ENCODE data around the gene DIDO1.

DIDO1 gene

DNA sequence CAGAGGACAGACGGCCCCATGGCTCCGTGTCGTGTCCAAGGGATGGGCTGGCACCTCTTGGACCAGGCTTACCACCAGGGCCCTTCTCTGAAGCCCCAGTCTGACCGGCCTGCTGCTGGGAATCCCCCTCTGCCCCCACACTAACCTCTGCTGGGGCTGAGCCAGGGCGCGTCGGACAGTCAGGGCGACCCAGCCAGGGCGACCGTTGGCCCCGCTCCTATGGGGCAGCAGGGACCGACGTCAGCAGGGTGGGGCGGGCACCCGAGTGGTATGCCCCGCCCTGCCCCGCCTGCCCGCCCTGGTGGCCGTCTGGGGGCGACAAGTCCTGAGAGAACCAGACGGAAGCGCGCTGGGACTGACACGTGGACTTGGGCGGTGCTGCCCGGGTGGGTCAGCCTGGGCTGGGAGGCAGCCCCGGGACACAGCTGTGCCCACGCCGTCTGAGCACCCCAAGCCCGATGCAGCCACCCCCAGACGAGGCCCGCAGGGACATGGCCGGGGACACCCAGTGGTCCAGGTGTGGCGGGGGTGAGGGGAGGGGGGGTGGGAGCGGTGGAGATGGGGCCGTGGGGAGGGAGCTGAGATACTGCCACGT, 26.2 kb upstream of the DIDO1 start, which contains the start of gene SLC17A9:
Gene SLC17A9 (plus strand): TSS at position 337 of the 595 bp plus-strand sequence. CDS start 122 bp downstream, at position 459.
- in situ Hi-C loops (cut with HindIII; ENCODE audit: low sequenced_read_pairs) = no loop called here
- TF ChIP-seq, protein P1, sequence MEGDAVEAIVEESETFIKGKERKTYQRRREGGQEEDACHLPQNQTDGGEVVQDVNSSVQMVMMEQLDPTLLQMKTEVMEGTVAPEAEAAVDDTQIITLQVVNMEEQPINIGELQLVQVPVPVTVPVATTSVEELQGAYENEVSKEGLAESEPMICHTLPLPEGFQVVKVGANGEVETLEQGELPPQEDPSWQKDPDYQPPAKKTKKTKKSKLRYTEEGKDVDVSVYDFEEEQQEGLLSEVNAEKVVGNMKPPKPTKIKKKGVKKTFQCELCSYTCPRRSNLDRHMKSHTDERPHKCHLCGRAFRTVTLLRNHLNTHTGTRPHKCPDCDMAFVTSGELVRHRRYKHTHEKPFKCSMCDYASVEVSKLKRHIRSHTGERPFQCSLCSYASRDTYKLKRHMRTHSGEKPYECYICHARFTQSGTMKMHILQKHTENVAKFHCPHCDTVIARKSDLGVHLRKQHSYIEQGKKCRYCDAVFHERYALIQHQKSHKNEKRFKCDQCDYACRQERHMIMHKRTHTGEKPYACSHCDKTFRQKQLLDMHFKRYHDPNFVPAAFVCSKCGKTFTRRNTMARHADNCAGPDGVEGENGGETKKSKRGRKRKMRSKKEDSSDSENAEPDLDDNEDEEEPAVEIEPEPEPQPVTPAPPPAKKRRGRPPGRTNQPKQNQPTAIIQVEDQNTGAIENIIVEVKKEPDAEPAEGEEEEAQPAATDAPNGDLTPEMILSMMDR (IDR thresholded peaks at IDR 0.05; ENCODE audit: low read depth, low read length) = no peak
- peak within 1 kb of the TSS; percentile 15 for H3K4me3 ChIP-seq (ENCODE audit: low read depth, low read length)
- no peak for DNase-seq (ENCODE audit: low read depth, low spot score)

DNA sequence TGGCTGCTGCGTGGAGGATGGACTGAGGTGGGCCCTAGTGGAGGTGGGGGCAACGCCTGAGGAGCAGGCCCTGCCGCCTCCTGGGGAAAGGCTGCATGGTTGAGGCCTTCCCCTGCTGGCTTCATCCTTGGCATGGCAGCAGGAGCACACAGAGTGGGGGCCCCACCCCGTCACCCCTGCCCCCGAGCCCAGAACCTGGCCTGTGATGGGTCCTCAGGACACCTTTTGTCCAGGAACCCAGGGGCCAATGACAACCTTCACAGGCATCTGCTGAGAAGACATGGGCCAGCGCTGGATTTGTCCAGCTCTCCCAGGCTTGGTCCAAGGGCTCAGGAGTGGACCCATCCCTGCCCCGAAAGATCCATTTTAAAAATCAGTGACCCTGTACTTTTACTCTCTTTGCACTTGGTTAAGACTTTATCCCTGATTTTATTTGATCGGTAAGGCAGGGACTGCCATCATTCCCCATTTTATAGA, 25.6 kb upstream of the DIDO1 start:
- DNase-seq (ENCODE audit: low read depth, low spot score) = no peak
- in situ Hi-C loops (cut with HindIII; ENCODE audit: low sequenced_read_pairs) = no loop called here
- H3K4me3 ChIP-seq (ENCODE audit: low read depth, low read length) = no peak overlapping the region
- TF ChIP-seq, protein P1 (IDR thresholded peaks at IDR 0.05; ENCODE audit: low read depth, low read length) = no peak

DNA sequence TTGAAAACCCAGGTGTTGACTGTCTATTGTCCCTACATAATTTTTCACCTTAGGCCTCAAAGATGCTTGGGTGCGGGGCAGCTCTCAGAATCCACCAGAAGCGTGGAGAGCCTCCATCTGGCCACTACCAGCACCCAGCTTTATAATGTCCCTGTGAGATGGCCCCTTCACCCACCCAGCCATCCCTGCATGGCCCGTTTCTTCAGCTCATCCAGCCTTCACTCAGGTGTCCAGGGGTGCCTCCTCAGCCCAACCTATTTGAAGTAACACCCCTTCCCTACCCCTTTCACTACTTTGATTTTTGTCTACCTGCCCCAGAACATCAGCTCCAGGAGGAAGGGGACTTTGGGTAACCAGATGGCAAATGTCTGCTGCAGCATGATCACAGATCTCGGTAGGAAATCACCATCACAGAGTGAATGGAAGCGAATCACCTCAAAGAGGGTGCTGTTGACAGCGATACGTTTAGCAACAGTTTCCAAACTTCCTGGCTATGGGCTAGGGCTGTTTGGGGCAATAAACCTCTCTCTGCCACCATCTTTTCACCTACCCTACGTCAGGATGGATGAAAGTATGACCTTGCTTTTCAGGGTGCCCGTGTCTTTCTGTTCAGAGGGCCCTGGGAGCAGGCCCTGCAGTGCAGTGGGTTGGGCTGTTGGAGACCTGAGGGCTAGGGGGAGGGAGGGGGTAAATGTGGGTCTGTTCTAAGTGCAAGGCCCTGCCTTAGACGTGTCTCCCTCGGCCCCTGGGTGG, 25.0 kb upstream of the DIDO1 start:
- DNase-seq (ENCODE audit: low read depth, low spot score) = no peak
- in situ Hi-C loops (cut with HindIII; ENCODE audit: low sequenced_read_pairs) = no loop called here
- no peak overlapping the region for H3K4me3 ChIP-seq (ENCODE audit: low read depth, low read length)
- TF ChIP-seq, protein P1 (IDR thresholded peaks at IDR 0.05; ENCODE audit: low read depth, low read length) = no peak

DNA sequence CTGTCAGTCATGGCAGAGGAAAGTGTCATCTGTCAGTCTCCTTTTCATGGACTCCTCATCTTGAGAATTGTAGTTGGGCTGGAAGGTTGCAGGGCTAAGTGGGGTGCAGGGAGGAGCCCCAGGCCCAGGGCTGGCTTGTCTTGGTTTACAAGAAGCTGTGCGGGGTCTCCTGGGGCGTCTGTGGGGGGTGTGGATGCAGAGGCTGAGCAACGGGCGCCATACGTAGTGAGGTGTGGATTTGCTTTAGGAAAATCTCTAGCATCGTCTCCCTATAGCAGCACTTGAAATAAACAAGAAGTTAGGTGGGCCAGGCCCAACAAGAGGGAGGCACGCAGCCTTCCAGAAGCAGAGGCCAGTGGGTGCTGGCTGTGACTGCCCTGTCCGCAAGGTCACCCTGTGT, 24.4 kb upstream of the DIDO1 start:
- no peak overlapping the region for H3K4me3 ChIP-seq (ENCODE audit: low read depth, low read length)
- TF ChIP-seq, protein P1 (IDR thresholded peaks at IDR 0.05; ENCODE audit: low read depth, low read length) = no peak
- DNase-seq (ENCODE audit: low read depth, low spot score) = no peak
- in situ Hi-C loops (cut with HindIII; ENCODE audit: low sequenced_read_pairs) = no loop called here

DNA sequence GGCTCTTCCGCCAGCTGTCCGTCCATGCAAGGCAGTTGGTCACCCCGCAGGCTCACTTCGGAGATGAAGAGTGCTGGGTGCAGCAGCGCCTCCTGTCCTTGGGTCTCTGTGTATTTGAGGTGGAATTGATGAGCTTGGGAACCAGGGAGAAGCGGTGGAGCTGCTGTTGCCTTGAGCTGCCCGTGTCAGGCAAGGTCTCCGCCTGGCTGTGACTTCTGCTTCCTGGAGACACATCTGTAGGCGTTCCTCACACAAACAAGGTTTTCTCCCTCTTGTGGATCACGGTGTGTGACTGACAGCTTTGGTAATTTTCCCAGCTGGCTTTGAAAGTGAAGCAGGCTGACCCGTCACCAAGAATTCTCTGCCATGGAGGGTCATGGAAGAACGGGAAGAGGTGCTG, 23.7 kb upstream of the DIDO1 start:
- in situ Hi-C loops (cut with HindIII; ENCODE audit: low sequenced_read_pairs) = no loop called here
- DNase-seq (ENCODE audit: low read depth, low spot score) = no peak
- TF ChIP-seq, protein P1 (IDR thresholded peaks at IDR 0.05; ENCODE audit: low read depth, low read length) = no peak
- H3K4me3 ChIP-seq (ENCODE audit: low read depth, low read length) = no peak overlapping the region

DNA sequence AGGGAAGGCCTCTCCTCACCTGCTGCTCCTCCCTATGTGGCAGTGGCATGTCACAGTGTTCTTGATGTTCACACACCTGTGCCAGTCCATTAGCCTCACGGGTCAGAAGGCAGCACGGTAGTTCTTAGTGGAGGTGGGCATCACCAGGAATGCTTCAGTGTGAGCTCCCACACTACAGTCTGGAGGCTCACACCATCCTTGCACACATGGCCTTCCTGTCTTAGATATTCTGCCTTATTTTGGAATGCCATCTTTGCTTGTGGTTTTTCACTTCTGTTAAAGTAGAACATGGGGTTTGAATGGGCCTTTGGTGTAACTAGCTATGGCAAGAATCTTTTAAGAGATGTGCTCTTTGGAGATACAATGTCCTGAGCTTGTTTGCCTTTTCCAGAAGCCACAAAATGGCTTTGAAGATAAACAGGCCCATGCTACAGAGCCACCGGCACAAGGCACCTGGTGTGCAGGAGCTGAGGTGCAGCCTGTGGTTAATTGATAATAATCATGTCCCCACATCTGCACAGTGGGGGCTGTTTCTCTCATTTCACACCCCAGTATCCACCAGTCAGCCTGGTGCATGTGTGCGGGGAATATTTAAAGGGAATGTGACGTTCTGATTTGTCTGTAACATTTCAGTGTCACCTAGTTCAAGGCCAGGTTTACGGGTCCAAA, 23.0 kb upstream of the DIDO1 start:
- in situ Hi-C loops (cut with HindIII; ENCODE audit: low sequenced_read_pairs) = no loop called here

More for the DNA sequence above, 23.0 kb upstream of the DIDO1 start:
- DNase-seq (ENCODE audit: low read depth, low spot score) = no peak
- TF ChIP-seq, protein P1 (IDR thresholded peaks at IDR 0.05; ENCODE audit: low read depth, low read length) = no peak
- H3K4me3 ChIP-seq (ENCODE audit: low read depth, low read length) = no peak overlapping the region

Data from astrocyte of the spinal cord (primary cell).